CD4-positive, alpha-beta T cell treated with Interleukin-12 subunit alpha and Interleukin-12 subunit beta, for 1 hour (primary cell): ENCODE results near the gene HOXD8.

Source experiments
- DNase-seq: peaks from one replicate; pipeline ENCODE4 v3.0.0-alpha.2; 2020

The HOXD8 gene

DNA sequence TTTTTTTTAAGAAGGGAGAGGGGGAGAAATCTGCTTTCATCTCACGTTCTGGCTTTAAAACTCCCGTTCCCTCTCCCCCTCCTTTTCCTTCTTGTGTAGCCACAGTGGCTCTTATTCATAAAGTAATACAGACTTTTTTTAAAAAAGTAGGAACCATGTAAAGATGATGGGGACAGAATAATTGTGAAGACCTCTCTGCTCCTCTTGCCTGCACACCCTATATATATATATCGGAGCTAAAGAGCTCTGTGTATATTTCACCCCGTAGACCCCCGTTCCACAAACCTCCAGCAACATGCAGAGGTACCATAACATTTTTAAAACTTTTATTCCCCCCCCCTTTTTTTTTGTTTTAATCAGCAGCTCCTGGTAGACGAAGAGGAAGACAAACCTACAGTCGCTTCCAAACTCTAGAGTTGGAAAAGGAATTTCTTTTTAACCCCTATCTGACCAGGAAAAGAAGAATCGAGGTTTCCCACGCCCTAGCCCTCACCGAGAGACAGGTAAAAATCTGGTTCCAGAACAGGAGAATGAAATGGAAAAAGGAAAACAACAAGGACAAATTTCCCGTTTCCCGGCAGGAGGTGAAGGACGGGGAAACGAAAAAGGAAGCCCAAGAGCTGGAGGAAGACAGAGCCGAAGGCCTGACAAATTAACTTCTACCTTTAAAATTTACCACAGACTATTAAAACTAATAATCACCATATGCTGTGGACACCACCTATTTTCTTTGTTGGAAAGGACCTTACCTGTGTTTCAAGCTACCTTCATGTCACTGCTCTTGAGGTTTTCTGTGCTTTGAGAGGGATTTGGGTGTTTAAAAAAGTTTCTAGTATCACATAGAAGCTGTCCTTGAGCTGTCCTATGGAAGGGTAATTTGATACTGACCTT lies 1.7 kb downstream of the HOXD8 start:
- no peak for DNase-seq

DNA sequence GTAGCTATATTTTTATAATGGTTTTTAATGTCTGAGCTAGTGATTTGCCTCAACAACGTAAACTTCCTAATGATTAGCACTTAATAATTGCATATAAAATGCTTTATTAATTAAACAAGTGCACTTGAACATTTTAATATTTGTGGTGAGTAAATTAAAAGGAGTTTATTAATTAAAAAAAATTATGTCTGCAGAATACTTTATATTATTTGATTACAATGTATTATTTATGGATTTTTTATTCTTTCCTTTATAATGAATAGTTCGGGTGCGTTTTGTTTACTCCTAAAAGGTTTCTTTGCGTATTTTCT lies 2.3 kb downstream of the HOXD8 start:
- no peak for DNase-seq

DNA sequence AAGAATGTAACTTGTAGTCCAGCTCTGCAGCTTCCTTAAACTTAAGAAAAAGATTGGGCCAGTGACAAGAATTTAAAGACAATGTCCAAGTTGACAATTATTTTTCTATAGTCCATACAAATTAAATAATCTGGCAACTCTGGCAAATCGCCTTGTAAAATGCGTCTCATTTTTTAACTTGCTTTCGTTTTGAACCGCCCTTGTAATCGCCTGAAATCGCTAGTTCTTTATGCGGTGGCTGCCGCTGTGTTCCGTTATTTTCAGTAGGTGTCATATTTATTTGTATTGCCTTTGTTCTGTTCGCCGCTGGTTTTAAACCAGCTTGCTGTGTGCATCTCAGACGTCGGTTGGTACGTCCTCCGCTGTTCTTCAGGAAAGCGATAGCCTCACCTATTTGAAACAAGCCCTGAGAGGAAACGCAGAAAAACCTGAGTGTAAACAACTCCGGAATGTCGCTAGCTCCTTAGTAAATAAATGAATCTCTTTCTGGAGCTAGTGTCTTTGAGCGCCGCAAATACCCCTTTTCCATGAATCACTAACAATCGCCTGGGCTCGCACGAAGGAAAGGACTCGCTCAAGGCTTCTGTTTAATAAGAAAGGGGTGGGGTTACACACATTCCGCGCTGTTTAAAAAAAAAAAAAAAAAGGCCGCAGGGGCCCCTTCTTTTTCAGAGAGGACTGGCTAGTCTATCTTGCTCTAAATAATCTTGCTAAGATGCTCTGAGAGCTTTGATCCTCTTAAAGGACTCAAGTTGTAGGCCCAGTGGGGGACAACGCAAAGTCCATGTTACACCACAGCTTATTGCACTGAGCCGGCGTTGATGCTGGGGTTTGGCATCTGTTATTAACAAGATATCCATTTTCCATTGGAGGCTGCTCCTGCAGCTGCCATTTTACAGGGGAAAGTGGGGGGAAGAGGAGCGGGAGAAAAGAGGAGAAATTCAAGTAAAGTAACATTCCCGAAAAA lies 3.0 kb downstream of the HOXD8 start:
- peak; percentile 27 for DNase-seq

DNA sequence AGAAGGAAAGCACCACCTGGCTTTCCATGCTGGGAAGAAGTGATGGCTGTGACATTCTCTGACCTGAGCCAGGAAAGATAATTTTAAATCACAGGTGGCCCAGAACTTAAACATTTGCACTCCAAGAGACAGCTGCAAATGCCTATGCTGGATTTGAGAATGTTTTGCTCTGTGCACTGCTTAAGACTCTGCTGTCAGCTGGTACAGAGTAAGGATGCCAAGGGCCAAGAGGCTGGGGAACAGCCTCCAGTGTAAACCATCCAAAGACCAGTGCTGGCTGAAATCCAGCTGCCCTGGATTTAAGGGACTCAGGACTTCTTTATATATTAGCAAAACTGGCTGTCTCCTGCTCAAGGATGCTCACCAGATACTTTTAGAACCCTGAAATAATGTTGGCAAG lies 3.9 kb downstream of the HOXD8 start:
- DNase-seq = no peak

DNA sequence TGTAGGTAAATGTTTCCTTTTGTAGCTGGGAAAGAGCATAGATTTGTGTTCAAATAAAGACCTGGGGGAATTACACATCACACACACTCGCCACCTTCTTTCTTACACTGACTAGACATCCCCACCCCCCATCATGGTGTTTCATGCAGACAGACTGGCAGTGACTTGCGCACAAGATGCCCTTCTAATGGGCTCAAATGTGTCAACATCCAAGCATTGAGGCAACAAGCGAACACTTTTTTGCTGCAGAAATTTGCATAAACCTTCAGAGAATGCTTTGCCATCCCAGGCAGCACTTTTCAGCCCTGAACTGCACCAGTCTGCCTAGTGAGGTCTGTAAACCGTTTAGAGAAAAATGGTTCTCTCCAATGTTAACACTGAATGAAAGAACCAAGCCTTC lies 4.5 kb downstream of the HOXD8 start:
- DNase-seq = no peak

DNA sequence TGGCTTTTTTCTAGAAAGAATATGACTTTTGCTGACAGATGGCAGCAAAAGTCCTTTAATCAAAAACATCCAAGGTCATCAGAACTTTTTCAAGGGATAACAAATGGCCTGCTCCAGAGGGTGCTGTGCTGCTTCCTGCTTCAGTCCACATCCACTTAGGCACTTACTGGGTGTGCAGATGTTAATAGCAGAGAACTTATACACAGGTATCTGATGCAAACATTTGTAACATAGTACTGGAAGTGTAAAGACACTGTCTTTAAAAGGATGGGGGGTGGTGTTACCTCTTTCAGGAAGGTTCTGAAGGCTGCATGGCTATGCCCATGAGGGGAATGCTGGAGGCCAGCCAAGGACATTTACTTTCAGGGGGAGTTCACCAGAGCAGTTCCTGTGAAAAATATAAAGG lies 5.5 kb downstream of the HOXD8 start:
- no peak for DNase-seq

DNA sequence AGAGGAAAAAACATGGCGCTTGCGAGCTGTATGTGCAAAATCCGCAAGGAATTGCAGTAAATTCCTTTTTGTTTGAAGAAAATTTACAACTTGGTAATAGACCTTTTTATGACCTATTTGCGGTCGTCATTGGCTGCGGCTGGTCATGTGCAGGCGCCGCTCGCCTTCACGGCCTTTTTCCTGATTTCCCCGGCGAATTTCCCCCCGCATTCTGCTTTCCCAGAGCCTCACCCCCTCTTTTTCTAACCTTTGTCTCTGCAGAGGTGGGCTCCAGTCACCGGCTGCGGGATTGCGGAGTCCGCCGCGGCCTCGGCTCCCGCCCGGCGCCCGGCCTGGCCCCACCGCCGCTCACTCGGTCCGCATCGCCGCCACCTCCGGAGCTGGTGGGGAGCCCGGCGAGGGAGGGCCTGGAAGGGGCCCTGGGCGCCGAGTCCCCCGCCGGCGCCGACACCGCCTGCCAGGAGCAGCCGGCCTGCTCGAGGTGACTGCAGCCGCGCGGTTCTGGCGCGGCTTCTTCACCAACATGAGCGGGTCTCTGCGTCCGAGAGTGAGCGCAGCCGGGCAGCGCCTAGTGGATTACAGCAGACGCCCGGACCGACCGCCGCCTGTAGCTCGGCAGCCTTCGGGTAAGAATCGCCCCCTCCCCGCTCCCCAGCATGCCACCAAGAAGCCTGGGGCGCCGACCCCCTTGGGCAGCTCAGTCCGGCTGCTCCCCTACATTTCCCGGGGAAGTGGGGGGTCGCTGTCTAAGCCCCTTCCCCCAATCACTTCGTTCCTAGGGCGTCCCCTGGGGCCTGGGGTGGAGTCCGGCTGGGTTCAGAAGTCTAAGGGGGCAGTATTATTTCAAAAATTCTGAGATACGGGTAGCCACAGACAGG lies 7.1 kb downstream of the HOXD8 start:
- DNase-seq = no peak

DNA sequence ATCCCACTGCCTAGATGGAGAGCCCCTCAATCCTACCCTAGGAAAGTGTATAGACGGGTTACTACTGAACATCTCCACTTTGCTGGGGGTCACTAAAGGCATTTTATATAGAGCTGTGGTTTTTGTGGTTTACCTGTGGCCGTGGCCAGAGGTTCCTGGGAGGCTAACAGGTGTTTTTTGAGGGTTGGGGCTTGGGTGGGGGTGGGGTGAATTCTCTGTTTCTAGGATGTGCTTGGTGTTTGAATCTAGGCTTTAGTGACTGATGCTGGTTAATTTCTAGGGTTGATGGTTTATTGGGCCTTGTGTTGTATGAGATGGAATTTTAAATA lies 7.7 kb downstream of the HOXD8 start:
- no peak for DNase-seq

DNA sequence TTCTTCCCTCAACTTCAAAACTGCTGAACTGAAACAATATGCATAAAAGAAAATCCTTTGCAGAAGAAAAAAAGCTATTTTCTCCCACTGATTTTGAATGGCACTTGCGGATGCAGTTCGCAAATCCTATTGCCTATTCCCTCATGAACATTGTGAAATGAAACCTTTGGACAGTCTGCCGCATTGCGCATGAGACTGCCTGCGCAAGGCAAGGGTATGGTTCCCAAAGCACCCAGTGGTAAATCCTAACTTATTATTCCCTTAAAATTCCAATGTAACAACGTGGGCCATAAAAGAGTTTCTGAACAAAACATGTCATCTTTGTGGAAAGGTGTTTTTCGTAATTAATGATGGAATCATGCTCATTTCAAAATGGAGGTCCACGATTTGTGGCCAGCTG lies 8.4 kb downstream of the HOXD8 start:
- DNase-seq = no peak

DNA sequence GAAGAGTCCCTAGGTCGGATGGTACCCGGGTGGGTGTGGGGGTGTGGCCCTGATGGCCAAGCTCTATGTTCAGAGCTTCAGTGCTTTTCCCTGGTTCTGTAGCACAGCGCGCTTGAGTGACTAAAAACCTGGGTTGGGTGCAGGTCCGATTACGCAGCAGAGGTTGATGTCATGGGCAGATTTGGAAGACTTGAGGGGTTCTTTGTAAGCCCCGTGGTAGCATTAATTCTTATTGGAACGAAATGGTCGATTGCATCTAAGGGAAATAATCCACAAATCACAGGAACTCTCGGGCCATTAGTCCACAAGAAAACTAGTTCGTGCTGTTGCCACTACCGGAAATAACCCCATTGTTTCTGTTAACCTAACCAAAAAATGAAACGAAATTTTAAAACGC lies 9.0 kb downstream of the HOXD8 start:
- DNase-seq = no peak

DNA sequence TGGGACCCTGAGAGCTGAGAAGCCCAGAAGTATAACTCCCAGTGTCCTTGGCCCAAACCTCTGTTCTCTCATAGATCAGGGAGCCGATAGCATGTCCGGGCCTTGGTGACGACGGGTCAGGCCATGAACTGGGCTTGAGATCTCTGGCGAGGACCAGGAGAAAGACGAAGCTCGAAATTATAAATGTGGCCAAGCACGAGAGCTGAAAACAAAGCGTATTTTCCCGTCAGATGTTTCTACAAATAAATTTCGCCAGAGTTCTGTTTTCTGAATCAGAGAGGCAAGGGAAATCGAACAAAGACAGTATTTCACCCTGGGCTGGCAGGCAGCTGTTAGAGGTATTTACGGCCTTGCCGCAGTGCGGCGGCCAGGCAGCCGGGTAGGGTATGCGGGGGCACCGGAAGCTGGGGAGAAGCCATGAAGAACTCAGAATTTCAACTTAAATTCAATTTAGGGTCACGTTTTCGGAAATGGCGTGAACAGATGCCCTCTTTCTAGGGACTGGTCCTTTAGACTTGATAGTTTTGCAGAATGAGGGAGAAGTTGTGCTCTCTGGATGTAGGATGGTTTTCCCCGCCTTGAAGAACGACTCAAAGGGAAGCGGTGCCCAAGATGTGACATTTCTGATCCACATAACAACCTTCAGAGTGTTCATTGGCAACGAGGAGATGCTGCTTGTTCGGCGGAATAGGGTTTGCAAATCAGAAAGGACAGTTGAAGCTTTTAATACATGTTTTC lies 9.6 kb downstream of the HOXD8 start:
- DNase-seq = no peak

DNA sequence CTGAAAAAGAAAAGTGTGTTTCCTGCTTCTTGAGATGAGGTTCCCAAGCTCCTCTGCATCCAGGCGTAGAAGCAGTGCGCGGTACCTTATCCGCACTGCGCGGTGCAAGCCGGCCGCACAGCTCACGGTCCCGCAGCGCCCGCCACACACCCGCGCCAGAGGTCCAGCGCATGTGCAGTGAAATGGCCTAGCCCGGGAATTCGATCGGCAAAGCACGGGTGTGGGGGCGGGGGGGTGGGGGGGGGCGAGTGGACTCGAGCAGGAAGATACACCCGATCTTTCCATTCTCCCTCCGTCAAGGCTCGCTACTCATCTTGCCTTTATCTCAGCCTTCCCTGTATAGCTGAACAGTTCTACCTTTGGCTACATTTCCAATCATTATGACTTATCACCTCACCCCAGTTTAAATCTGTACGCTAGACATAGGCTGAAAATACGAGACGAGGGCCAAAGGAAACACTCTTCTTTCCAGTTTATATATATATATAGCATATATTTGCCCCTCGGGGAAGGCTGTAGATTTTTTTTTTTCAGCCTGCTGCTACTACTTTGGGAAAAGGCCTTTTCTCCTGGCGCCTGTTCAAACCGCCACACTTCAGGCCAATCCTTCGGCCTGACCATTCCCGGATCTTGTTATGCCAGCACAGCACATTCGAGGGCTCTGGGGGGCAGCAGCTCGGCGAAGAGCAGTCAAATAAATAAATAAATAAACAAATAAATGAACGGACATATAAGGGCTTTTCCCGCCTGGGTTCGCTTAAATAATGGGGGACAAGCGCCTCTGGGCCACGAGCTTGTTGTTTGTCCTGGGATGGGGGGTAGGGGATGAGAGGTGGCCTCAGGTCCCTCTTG lies 10.4 kb downstream of the HOXD8 start:
- DNase-seq = no peak

DNA sequence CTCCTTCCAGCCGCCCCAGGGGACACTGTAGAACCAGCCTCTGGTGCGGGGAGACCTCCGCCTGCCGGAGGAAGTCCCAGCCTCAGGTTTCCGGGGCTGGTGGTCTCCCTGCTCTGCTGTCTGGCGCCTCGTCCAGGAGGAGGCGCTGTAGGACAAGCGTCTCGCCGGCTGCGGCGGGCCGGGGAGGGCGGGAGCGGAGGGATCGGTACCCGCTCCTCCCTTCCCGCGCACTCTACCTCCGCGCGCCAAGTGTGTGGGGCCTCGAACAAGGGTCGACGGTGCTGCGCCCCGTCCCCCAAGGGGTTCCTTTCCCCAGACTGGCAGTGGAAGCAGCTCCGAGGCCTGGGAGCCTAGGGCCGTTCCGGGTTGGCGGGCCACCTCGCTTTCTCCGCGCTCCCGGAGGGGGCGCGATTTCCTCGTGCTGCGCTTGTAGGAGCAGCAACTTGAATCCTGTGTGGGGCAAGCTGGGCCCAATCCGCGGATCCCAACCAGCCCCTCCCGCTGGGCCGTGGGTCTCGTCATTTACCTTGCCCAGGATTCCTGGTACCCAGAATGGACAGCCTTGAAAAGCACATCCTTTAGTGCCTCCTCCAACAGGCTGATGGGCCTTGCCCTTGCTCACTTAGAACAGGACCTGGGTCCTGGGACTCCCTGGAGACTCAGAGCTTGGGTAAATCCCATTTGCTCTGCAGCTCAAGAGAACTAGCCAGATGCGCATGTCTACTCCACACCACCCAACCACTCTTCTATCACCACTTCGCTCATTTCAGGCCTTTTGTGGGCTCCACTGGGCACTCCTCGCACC lies 11.2 kb downstream of the HOXD8 start:
- peak; percentile 60 for DNase-seq

DNA sequence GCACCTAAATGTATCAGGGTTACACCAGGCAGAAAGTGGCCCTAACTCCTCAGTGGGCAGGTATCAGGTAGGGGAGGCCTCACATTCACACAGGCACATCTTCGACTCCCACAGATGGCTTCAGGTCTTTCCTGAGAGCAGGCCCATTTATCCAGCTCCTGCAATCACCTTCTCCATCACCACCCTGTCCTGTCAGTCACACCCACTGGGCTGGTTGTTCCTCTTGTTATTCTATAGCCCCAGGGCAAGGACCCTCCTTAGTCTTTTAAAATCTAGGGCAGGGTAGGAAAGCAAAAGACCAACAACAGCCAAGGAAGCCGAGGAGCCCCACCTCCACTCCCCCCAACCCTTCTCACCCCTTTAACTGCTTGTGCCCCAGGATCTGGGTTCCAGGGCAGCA lies 12.8 kb downstream of the HOXD8 start:
- DNase-seq = no peak

DNA sequence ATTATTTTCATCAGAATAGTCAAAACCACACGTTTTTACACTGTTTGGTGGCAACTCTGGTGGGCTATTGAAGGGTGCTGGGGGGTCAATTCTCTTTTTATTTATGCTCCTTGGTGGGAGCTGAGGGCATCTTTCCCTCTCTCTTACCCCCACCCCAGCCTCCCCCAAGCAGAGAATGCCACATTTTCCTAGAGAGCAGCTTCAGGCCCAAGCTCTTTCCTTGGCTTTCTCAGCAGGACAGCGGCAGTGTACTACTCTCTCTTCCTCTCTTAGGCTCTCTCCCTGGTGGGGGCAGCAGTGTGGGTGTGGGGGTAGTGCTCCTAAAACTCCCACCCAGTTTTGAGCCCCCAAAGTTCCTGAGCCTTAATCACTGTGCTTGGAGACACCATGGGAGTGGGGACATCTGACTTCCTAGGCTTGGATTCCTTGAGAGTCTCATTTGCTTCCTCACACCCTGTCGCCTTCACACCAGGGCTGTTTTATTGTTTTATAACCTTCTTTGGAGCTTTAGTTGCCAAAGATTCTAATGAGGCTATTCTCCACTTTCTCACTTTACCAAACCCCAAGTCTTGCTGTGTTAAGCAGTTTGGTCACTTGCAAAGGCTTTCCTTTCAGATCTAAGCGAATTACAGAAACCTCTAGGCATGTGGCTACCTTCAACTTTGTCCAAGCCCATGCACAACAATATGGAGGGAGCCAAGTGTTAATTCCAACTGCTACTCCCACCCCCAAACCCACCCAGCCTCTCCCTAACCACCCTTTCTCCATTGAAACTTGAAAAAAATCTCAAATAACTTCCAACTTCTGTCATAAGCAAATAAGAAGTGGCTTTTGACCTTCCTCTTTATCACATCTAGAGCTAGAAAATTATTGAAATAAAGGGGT lies 15.8 kb downstream of the HOXD8 start:
- DNase-seq = no peak

DNA sequence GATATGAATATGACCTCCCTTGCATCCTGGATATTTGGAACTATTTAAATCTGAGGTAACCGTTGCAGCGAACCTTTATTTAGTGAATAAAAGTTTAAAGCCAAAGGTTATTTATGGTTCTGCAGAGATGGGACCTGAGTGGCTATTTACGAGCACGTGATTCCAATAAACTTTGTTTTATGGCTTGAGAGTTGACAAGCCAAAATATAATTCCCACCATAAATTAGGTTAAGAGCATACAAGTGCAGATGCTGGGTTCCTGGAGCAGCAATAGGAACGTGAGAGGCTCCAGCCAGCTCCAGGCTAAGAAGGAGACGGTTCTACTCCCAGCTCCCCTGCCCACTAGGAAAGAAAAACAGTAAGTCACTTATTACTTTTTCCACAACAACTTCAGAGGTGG lies 16.6 kb downstream of the HOXD8 start:
- DNase-seq = no peak

DNA sequence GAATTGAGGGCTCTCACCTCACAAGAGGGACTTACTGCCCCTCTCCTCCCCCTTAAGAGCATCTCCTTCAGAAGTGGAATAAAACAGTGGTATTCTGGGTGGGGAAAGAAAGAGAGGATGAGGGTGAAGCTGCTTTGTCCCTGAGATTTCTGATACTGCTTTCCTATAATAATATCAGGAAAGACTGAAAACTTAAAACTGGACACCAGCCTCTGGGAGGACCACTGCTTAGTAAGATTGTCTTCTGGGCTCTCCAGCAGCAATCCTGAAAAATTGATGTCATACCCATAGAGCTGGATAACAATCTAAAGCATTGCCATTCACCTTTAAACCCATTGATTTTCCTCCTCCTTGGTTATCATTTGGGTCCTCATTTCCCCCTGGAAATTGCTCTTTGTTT lies 17.1 kb downstream of the HOXD8 start:
- DNase-seq = no peak

DNA sequence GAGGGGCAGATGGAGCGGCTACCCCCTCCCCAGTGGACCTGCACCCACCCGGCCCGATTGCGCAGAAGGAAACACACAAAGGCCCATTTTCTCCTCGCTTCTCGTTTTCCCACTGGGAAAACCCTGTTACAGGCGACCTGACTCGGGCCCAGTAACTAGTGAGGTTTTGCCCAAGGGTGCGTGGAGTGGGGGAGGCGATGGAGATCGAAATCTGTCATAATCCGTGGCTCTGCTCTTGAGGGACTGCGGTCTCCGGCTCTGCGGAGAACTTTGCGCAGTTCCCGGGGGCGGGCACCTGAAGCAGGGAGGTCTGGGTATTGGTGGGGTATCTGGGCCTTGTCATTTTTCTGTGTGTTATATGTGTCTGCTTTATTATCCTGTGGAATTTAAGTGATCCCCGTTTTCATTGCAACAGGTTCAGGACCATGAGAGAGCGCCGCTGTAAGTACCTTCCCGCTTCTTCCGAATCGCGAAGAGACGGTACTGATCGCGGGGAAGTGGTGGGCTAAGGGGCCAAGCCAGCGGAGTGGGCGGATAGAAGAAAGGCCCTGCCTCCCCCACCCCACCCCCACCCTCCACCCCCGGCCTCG lies 17.8 kb downstream of the HOXD8 start:
- DNase-seq = no peak

DNA sequence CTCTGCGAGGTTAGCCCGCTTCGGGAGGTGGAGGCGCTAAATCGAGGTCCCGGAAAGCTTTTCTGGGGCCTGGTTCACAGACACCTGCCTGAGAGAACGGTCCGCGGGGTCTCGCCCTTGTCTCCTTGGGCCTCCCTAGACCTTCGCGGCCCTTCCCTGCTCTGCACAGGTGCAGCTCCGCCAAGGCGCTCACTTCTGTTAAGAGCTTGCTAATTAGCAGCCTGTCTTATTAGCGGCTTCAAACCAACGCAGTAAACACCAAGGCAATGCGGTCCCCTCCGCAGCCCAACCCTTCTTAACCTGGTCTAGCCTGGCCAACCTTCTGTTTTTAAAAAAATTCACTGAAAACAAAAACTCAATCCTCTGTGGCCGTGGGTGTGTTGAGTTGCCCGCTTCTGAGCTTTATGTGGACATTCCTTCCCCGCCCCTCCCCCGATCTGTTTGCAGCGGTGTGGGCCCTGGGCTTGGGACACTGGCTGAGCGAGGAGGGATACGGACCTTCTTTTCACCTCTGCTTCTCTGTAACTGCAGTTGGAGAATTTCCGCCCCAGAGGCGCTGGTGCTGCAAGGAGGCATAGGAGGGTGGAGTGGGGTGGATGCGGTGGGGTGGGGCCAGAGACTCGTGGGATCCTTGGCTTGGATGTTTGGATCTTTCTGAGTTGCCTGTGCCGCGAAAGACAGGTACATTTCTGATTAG lies 18.4 kb downstream of the HOXD8 start:
- DNase-seq = no peak
